Stimulated activated CD4-positive, alpha-beta T cell treated with anti-CD3 and anti-CD28 coated beads, Interleukin-12 subunit alpha, Interleukin-12 subunit beta, amount 100 ng/mL, for 4 hours (primary cell): ENCODE measurements around the gene SAMD4A.
"Not testable (repeated sequence)": the region's sequence is repeated elsewhere in the genome, so short reads cannot be mapped to it uniquely, and the experiment has no call there.

ENCODE experiments used
- DNase-seq: peaks from one replicate; pipeline ENCODE4 v3.0.0-alpha.2; 2020

Gene SAMD4A

DNA sequence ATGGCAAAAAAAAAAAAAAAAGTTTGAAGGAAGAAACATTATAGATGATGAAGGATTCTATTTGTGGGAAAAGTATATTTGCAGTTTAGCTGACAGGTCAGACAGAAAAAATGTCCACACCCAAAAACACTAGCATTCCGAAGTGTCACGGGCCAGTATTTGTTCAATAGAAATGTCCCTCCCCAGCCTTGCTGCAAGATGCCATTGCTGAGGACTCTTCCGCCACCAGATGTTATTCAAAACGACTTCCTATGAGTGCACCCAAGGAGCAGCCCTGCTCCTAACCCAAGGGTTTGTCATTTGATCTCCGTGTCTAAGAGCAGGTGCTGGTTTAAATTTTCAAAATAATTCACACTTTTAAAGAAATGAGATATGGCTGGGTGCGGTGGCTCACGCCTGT is 172.6 kb downstream of the SAMD4A start:
- no peak for DNase-seq

- DNase-seq: no peak
These were observed 175.8 kb downstream of the SAMD4A start for GRCh38 chr14:54742492-54743350.

DNA sequence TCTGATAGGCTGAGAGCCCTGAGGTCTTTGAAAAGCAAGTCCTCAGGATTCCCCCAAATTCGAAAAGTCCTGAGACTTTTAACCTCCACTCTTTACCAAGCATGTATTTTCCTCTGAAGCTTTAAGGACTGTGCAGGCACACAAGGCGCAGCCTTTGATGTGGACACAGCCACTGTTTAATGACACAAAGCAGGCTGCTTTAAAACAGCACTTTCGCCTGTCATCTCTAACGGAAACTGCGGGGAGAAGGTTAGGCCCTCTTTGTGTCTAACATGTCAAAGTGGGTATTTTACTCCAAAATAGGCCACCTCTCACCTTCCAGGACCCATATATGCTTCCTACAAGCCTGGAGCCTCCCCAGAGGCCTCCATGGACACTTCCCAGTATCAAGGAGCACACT is 176.5 kb downstream of the SAMD4A start:
- no peak for DNase-seq

GRCh38 chr14:54746019-54746418 is 179.1 kb downstream of the SAMD4A start:
- no peak for DNase-seq

DNA sequence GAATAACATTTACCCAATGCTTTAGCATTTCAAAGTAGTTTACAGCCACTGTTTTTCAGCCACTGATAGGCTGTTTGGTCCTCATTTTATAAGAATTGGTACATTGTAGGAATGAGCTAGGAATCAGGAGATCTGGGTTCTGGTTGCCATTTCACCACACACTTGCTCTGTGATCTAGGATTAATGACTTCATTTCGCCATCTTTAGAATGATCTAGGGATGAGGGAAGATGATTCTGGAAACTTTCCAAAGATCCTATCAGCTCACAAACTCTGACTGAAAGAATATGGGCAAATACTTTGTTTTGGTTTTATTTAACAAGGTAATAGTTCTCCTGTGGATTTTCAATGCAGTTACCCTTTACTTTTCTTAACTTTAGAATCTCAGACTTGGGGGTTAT is 180.7 kb downstream of the SAMD4A start:
- DNase-seq: no peak

GRCh38 chr14:54749180-54749579 is 182.3 kb downstream of the SAMD4A start:
- no peak for DNase-seq

GRCh38 chr14:54749727-54750126 is 182.8 kb downstream of the SAMD4A start:
- DNase-seq: no peak

DNA sequence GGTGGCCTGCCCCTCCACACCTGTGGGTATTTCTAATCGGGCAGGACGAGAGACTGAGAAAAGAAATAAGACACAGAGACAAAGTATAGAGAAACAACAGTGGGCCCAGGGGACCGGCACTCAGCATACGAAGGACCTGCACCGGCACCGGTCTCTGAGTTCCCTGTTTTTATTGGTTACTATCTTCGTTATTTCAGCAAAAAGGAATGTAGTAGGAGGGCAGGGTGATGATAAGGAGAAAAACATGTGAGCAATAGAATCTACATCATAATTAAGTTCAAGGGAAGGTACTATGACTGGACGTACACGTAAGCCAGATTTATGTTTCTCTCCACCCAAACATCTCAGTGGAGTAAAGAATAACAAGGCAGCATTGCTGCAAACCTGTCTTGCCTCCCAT is 185.7 kb downstream of the SAMD4A start:
- not testable (repeated sequence) for DNase-seq

DNA sequence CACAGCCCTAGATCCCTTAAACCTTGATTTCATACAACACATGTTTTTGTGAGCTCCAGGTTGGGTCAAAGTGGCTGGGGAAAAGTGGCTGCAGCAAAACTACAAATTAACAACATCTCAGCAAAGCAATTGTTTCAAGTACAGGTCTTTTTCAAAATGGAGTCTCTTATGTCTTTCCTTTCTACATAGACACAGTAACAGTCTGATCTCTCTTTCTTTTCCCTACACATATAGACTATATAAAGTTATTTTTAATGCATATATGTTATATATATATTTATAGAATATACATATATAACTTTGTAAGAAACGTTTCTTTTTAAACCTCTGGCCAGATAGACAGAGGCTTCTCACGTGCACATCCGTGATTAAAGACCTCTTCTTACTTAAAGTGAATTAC is 186.5 kb downstream of the SAMD4A start:
- DNase-seq: not testable (repeated sequence)

GRCh38 chr14:54754116-54754622 is 187.2 kb downstream of the SAMD4A start:
- DNase-seq: no peak

DNA sequence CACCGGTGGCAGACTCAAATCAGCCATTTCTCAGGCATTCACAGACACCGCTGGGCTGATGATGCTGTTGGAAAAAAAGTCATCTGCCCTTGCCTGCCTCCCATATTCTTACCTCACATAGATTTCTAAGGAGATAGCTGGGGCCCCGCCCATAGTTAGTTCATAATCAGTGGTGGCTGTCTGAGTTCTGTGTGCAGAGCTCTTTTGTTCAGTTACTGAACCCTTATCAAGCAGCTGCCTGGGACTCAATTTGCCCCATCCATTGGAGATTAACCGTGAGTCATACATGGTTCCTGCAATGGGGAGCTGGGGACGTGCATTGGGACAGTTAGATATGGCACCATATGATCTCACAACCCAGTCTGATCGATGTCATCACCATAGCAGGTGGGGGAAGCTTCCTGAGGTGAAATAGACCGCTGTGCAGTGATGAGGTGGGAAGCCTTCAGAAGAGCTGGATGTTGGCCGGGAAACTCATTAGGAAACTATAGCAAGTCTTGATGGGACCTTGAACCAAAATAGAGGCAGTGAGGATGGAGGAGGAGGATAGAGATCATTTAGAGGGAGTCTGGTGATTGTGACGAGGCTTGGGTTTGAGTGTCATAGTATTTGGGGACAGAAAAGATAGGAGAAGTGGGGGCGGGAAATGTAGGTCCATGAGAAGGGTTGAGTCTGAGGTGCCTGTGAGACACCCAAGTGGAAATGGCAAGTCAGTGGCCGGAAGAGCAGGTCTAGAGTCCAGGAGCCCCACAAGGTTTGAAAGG is 187.9 kb downstream of the SAMD4A start:
- no peak for DNase-seq

DNA sequence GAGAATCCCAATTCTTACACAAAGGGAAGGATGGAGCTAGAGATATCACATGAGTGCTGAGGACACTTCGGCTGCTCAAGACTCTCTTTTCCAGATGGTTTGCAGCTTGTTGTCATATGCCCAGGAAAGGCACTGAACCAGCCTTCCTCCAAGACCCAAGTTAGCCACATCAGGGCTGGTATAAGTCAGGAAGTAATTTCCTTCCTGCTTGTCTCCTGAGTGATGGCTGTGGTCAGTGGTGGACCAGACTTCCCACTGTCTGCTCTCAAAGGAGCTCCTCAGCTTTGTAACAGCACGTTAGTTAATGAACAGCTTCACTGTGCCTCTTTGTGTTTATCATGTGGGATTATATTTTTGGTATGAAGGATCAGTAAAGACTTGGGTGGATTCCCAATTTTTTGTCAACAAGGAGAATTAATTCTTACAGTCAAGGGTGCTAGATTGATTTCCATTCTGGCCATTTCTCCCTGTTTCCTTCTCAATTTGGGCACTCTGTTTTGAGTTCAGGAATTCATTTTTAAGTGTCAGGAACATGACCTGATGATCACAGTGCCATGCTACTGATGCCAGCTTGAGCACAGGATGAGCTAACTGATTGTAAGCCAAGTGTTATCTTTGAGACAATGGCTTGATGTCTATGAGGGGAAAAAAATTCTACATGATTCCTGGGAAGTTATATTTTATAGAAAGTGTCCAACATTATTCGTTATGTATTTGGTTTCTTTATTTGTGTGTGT is 189.9 kb downstream of the SAMD4A start:
- no peak for DNase-seq

GRCh38 chr14:54758041-54758440 is 191.1 kb downstream of the SAMD4A start:
- DNase-seq: no peak

GRCh38 chr14:54759982-54760585 is 193.2 kb downstream of the SAMD4A start:
- DNase-seq: no peak

GRCh38 chr14:54760866-54761575 is 194.1 kb downstream of the SAMD4A start:
- no peak for DNase-seq

DNA sequence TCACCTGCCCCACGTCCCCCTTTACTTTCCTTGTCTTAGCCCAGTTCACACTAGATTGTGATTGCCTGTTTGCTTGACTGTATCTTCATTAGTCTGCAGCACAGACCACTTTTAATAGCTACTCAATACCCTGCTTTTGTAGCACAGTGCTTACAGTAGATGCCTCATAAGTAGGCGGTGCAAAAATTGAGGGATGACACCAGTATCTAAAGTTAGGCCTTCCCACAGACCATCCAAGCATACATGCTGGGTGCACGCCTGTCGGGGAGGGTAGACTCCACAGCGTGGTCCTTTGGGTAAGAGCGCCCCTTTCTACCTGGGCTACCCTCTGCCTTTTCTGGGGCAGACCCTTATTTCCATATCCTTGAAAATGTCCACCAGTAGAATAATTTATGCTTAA is 194.9 kb downstream of the SAMD4A start:
- no peak for DNase-seq

DNA sequence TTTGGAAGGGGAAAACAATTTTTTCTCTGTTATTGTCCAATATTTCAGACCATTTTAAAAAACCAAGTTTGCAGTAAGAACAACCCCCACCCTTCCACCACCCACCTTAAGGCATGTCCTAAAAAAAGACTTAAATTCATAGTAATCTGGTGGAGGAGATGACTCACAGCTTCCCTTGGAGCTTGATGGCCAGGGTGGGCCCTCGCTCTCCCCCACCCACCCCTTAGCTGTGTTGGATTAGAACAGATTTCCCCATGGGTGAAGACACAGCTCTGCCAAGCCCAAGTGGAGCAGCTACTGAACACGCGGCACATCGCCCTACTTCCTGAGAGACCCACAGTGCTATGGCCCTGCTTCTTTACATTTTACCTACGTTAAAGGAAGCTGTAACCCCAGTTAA is 195.4 kb downstream of the SAMD4A start:
- no peak for DNase-seq

- DNase-seq: no peak
These were observed 196.8 kb downstream of the SAMD4A start for GRCh38 chr14:54763761-54764160.

DNA sequence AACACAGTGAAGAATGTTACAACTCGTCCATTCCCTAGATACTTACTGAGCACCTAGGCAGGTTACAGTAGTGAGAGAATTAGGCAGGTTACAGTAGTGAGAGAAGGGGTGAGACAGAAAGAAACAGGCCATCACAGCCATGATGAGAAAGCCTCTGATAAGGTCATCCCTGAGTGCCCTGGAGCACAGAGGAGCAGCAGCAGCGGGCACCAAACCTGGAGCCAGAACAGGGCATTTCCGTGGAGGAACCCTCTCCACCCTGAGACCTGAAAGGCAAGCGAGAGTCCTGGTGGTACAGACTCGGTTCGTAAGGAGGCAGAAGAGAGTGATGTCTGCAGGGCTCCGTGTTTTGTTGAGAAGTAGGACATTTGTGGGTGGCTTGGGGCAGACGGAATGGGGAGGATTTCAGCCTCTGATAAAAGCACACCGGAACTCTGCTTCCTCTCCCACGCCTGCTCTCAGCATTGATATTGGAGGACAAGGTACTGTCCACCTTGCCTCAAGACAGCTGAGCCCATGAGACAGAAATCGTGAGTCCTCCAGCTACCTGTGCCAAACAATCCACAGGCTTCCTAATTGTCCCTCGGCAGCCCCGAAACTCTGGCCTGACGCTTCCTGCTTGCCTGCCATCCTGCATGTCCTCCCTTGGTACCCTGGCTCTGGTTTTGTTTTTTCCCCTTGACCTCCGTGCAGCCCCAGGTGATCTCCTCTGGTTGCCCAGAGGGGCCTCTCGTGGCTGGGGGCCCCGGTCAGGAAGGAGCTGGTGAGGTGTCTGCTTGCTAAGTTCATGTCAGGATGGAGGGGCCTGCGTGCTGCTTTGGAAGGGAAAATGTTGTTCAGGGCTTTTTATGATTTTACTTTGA is 199.6 kb downstream of the SAMD4A start:
- DNase-seq: no peak

DNA sequence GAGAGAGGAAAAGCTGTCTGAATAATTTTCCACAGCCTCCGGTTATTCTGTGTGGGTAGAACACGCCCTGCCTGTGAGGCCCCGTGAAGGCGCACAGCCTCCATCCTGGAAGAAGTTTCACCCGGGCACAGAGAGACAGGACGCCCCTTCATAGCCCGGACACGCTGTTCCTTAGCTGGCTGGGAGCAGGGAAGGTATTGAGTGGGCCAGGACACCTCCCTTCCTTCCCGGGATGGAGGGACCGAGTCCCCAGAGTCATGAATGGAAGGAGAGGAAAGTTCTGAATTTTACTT is 200.2 kb downstream of the SAMD4A start:
- DNase-seq: no peak

GRCh38 chr14:54767450-54767849 is 200.5 kb downstream of the SAMD4A start:
- DNase-seq: no peak
